BJ (cell line): ENCODE measurements around the gene GCSAM. TPM values are rescaled to one million over a fixed set of nuclear protein-coding genes. Genes with fewer than 3 reads are reported as not detected.

Experiments used
- CTCF ChIA-PET: fragments of 350-600 bp; formaldehyde crosslinking; extraction: SDS; loops from one replicate; lab custom pipeline; 2021; ENCODE audit warnings: antibody characterized with exemption, inconsistent platforms; lab: Yijun Ruan, JAX
- POLR2A ChIA-PET: fragments of 300-600 bp; sonication (Branson Sonifier 250); formaldehyde crosslinking; extraction: SDS; loops from one replicate; lab custom pipeline; 2021; ENCODE audit warnings: antibody characterized with exemption; lab: Charles Lee
- DNase-seq: peaks from one replicate; pipeline ENCODE4 v3.0.0-alpha.2; 2011; ENCODE audit warnings: low read depth
- H3K27me3 ChIP-seq: 2 replicates; pipeline ENCODE4 v1.6.0; 2011; ENCODE audit warnings: low read length; ENCODE audit not compliant: control insufficient read depth, insufficient read depth
- H3K36me3 ChIP-seq: 2 replicates; pipeline ENCODE4 v1.5.1; 2011; ENCODE audit warnings: low read length; ENCODE audit not compliant: control insufficient read depth, insufficient read depth
- H3K4me3 ChIP-seq: 2 replicates; pipeline ENCODE4 v1.5.1; 2011; ENCODE audit warnings: low read depth, mild to moderate bottlenecking, control low read depth, low read length
- polyA plus RNA-seq: library from polyadenylated mRNA; depleted of rRNA; stranded (reverse); fragments of >200 nt; gene quantifications from 2 replicates; pipeline ENCODE4 v1.2.3, GENCODE V29; 2011
- TF ChIP-seq, protein P1 (sequence below): IDR thresholded peaks from 2 replicates; pipeline ENCODE4 v1.5.1; 2011; ENCODE audit warnings: low read depth, mild to moderate bottlenecking, control low read depth, inconsistent platforms, low read length, moderate library complexity; ENCODE audit not compliant: insufficient read depth

The GCSAM gene
- polyA plus RNA-seq, 1 experiment, result not detected

GRCh38 chr3:112121577-112122547 is 11.2 kb downstream of the GCSAM start:
- TF ChIP-seq, protein P1, sequence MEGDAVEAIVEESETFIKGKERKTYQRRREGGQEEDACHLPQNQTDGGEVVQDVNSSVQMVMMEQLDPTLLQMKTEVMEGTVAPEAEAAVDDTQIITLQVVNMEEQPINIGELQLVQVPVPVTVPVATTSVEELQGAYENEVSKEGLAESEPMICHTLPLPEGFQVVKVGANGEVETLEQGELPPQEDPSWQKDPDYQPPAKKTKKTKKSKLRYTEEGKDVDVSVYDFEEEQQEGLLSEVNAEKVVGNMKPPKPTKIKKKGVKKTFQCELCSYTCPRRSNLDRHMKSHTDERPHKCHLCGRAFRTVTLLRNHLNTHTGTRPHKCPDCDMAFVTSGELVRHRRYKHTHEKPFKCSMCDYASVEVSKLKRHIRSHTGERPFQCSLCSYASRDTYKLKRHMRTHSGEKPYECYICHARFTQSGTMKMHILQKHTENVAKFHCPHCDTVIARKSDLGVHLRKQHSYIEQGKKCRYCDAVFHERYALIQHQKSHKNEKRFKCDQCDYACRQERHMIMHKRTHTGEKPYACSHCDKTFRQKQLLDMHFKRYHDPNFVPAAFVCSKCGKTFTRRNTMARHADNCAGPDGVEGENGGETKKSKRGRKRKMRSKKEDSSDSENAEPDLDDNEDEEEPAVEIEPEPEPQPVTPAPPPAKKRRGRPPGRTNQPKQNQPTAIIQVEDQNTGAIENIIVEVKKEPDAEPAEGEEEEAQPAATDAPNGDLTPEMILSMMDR, result no peak
- ChIA-PET CTCF (interaction anchor here (0.9 to 1.2 kb wide), 2 partner anchors 11 to 171 kb away, joined by 3 to 4 read pairs; partner anchors contain the start of gene GCSAM), POLR2A (no interaction called here)
- H3K27me3 ChIP-seq, result no peaks in the 10 kb centered on the region
- DNase-seq, result no peak
- H3K36me3 ChIP-seq, result peaks cover 2% of the 10 kb centered on the region
- H3K4me3 ChIP-seq, result no peak overlapping the region

GRCh38 chr3:112119962-112120836 is 12.8 kb downstream of the GCSAM start:
- POLR2A ChIA-PET, result no interaction called here
- Histone ChIP-seq H3K4me3 (no peak overlapping the region), H3K36me3 (peaks cover 6% of the 10 kb centered on the region), H3K27me3 (no peaks in the 10 kb centered on the region)
- CTCF ChIA-PET, result interaction anchor here (1.6 kb wide), 1 partner anchor 13 kb away, joined by 3 read pairs; no protein-coding TSS in a partner anchor
- no peak for DNase-seq
- TF ChIP-seq, protein P1, result no peak

GRCh38 chr3:112117841-112118571 is 15.0 kb downstream of the GCSAM start:
- no peak overlapping the region for H3K4me3 ChIP-seq
- peaks cover 6% of the 10 kb centered on the region for H3K36me3 ChIP-seq
- H3K27me3 ChIP-seq, result no peaks in the 10 kb centered on the region
- DNase-seq, result no peak
- CTCF ChIA-PET, result interaction anchor here (0.7 to 1.5 kb wide), 2 partner anchors 12 to 77 kb away, joined by 3 to 6 read pairs; no protein-coding TSS in a partner anchor
- POLR2A ChIA-PET, result no interaction called here
- TF ChIP-seq, protein P1, result no peak

- no peak for DNase-seq
- POLR2A ChIA-PET, result no interaction called here
- CTCF ChIA-PET, result interaction anchor here (1.5 kb wide), 1 partner anchor 11 kb away, joined by 6 read pairs; no protein-coding TSS in a partner anchor
Observed at GRCh38 chr3:112117415-112117814, 15.6 kb downstream of the GCSAM start.

More at GRCh38 chr3:112117415-112117814, 15.6 kb downstream of the GCSAM start:
- TF ChIP-seq, protein P1, result no peak
- H3K27me3 ChIP-seq, result no peaks in the 10 kb centered on the region
- H3K36me3 ChIP-seq, result peaks cover 6% of the 10 kb centered on the region
- no peak overlapping the region for H3K4me3 ChIP-seq
